Trophoblast cell (in vitro differentiated cells and primary cell): Measurements from ENCODE around the gene VOPP1.

ENCODE experiments used
- DNase-seq, 2 donors: peaks; one replicate each; pipeline ENCODE4 v3.0.0-alpha.2; 2016
- H2AFZ ChIP-seq: 2 replicates; pipeline ENCODE4 v1.6.1; 2013; ENCODE audit warnings: low read length, moderate library complexity, mild to moderate bottlenecking; ENCODE audit not compliant: insufficient read depth, poor library complexity
- H2AK5ac ChIP-seq: 2 replicates; pipeline ENCODE4 v1.6.1; 2013; ENCODE audit warnings: mild to moderate bottlenecking, low read length
- H2BK120ac ChIP-seq: 2 replicates; pipeline ENCODE4 v1.6.1; 2013; ENCODE audit warnings: low read length, mild to moderate bottlenecking, moderate library complexity; ENCODE audit not compliant: insufficient read depth, poor library complexity
- H2BK12ac ChIP-seq: 2 replicates; pipeline ENCODE4 v1.6.1; 2013; ENCODE audit warnings: mild to moderate bottlenecking, low read length, moderate library complexity
- H2BK5ac ChIP-seq: 2 replicates; pipeline ENCODE4 v1.6.1; 2013; ENCODE audit warnings: low read length, low read depth, moderate library complexity, mild to moderate bottlenecking; ENCODE audit not compliant: poor library complexity
- H3K14ac ChIP-seq: 2 replicates; pipeline ENCODE4 v1.6.1; 2013; ENCODE audit warnings: mild to moderate bottlenecking, low read length
- H3K18ac ChIP-seq: 2 replicates; pipeline ENCODE4 v1.6.1; 2013; ENCODE audit warnings: mild to moderate bottlenecking, low read length
- H3K23ac ChIP-seq: 2 replicates; pipeline ENCODE4 v1.6.1; 2013; ENCODE audit warnings: low read length
- H3K27ac ChIP-seq: 2 replicates; pipeline ENCODE4 v1.5.1; 2013; ENCODE audit warnings: low read depth, mild to moderate bottlenecking, inconsistent platforms, low read length, moderate library complexity
- H3K27me3 ChIP-seq: 2 replicates; pipeline ENCODE4 v1.6.1; 2013; ENCODE audit warnings: inconsistent platforms, mild to moderate bottlenecking, low read length, moderate library complexity; ENCODE audit not compliant: insufficient read depth
- H3K36me3 ChIP-seq, 2 experiments: 1 replicate in 1 of 2; 2 replicates in 1 of 2; pipeline ENCODE4 v1.6.1; 2013; ENCODE audit warnings: low read length in 2 of 2, mild to moderate bottlenecking in 2 of 2, moderate library complexity in 1 of 2; ENCODE audit not compliant: insufficient read depth in 2 of 2, control insufficient read depth in 1 of 2
- H3K4ac ChIP-seq: 2 replicates; pipeline ENCODE4 v1.6.1; 2013; ENCODE audit warnings: low read depth, mild to moderate bottlenecking, low read length, moderate library complexity
- H3K4me1 ChIP-seq, 2 experiments: 1 replicate in 1 of 2; 2 replicates in 1 of 2; pipeline ENCODE4 v1.6.1; 2013; ENCODE audit warnings: low read length in 2 of 2, mild to moderate bottlenecking in 2 of 2, moderate library complexity in 1 of 2; ENCODE audit not compliant: insufficient read depth in 2 of 2, control insufficient read depth in 1 of 2
- H3K4me2 ChIP-seq: 2 replicates; pipeline ENCODE4 v1.6.1; 2013; ENCODE audit warnings: inconsistent platforms, mild to moderate bottlenecking, low read length, moderate library complexity
- H3K4me3 ChIP-seq: 2 replicates; pipeline ENCODE4 v1.5.1; 2013; ENCODE audit warnings: mild to moderate bottlenecking, low read depth, low read length, inconsistent platforms
- H3K79me1 ChIP-seq: one replicate; pipeline ENCODE4 v1.6.1; 2013; ENCODE audit warnings: low read length
- H3K79me2 ChIP-seq: 2 replicates; pipeline ENCODE4 v1.6.1; 2013; ENCODE audit warnings: low read length, mild to moderate bottlenecking; ENCODE audit not compliant: control insufficient read depth, insufficient read depth, poor library complexity
- H3K9ac ChIP-seq: 2 replicates; pipeline ENCODE4 v1.6.1; 2013; ENCODE audit warnings: mild to moderate bottlenecking, low read length
- H3K9me3 ChIP-seq: 2 replicates; pipeline ENCODE4 v1.6.1; 2013; ENCODE audit warnings: low read depth, mild to moderate bottlenecking, control low read depth, inconsistent platforms, low read length; ENCODE audit not compliant: insufficient read depth
- H4K12ac ChIP-seq: 2 replicates; pipeline ENCODE4 v1.6.1; 2013; ENCODE audit warnings: low read depth, mild to moderate bottlenecking, low read length, moderate library complexity
- H4K8ac ChIP-seq: 2 replicates; pipeline ENCODE4 v1.6.1; 2013; ENCODE audit warnings: low read depth, mild to moderate bottlenecking, low read length, moderate library complexity
- H4K91ac ChIP-seq: one replicate; pipeline ENCODE4 v1.6.1; 2013; ENCODE audit warnings: low read depth, mild to moderate bottlenecking, low read length, moderate library complexity
- WGBS: extraction: QIAGEN DNeasy Blood & Tissue Kit; methylation state at CpG from one replicate; pipeline ENCODE4 v1.1.7; 2013; ENCODE audit warnings: missing lambda C conversion rate; ENCODE audit not compliant: insufficient read length, insufficient coverage; ENCODE audit errors: extremely low coverage; 5-methylcytosine and 5-hydroxymethylcytosine counted together

The VOPP1 gene

DNA sequence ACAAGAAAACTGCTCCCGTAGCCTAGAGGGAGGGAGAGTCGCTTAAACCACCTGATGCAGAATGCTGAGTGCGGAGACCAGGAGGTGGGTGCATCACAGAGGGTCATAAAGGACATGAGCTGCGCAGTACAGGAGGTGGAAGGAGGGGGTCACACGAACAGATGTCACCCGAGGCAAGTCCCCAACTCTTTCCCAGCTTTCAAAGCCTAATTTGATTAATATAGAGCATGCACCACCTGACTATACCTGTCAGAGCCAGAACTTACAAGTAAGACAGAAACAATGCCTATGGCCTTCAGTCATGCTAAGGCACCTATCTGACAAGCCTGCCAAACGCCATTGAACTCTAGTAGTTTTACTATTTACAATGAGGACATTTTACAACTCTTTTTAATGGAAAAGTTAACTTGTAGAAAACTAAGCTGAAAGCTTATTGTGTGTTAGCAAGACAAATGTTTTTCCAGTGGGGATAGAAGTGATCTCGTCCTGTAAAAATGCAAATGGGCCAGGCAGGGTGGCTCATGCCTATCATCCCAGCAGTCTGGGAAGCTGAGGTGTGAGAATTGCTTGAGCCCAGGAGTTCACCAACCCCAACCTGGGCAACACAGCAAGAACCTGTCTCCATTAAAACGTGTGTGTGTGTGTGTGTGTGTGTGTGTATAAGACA is 1.1 kb upstream of the VOPP1 start:
- Histone ChIP-seq H3K27ac (no peak overlapping the region), H3K79me1 (peaks cover 11% of the 10 kb centered on the region), H3K18ac (no peak overlapping the region), H3K36me3 (no peaks in the 10 kb centered on the region), H3K27me3 (no peaks in the 10 kb centered on the region), H3K4me1 (peaks cover 9 to 15% of the 10 kb centered on the region in 2 experiments), H4K12ac (no peak overlapping the region), H3K14ac (no peak overlapping the region), H2AFZ (no peak overlapping the region), H2BK120ac (no peak overlapping the region), H4K91ac (no peak overlapping the region), H3K9me3 (no peaks in the 10 kb centered on the region), H3K4me3 (no peak overlapping the region), H3K4me2 (peak overlapping the region; percentile 69), H2BK12ac (no peak overlapping the region), H3K9ac (no peak overlapping the region), H4K8ac (no peak overlapping the region), H3K4ac (no peak overlapping the region), H2AK5ac (no peak overlapping the region), H2BK5ac (no peak overlapping the region), H3K23ac (no peak overlapping the region), H3K79me2 (peaks cover 4% of the 10 kb centered on the region)
- peak in 1 of 2 donors; percentile 10 for DNase-seq
- WGBS: no CpG with 5 or more reads among the region's 9 CpGs

DNA sequence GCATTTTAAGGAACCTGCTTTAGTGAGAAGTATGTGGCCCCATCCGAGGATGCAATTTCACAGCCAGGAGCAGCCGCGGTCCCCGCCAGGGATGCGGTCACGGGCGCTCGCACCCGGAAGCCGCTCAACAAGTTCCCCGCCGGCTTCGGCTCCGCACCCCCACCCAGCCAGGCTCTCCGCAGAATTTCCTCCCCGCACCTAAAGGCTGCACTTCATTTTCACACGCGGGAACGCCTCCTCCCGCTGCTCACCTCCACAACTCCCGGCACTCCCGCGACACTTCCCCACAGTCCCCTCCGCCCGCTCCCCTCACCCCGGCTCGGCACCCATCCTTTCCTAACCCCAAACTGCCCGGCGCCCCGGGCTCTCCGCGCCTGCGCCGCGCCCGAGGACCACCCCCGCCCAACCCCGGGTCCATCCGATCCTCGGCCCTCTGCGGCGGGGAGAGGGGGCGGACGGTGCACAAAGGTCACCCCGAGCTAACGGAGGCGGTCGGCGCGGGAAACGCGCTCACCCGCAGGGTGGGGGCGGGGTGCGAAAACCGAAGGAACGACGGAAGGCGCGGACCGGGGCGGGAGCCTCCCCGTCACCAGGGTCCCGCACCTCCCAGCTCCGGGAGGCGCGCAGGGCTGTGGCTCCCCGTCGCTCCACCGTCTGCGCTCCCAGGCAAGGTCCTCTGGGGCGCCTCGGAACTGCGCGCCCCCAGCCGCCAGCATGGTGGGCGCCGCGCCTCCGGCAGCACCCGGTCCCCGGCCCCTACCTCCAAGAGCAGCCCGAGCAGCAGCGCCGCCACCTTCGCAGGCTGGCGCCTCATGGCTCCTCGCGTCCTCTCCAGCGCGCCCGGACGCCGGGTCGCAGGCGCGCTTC is 558 bp downstream of the VOPP1 start:
- H3K27ac ChIP-seq: no peak overlapping the region
- H2AK5ac ChIP-seq: no peak overlapping the region
- H3K4me1 ChIP-seq: peaks cover 9 to 15% of the 10 kb centered on the region in 2 experiments
- peaks cover 4% of the 10 kb centered on the region for H3K79me2 ChIP-seq
- peaks cover 11% of the 10 kb centered on the region for H3K79me1 ChIP-seq
- peak overlapping the region; percentile 77 for H3K9ac ChIP-seq
- H2BK5ac ChIP-seq: peak overlapping the region; percentile 45
- H3K18ac ChIP-seq: peak overlapping the region; percentile 74
- peak; percentile 25 to 57 for DNase-seq
- peak overlapping the region; percentile 94 for H4K91ac ChIP-seq
- peak overlapping the region; percentile 78 for H2BK120ac ChIP-seq
- H2AFZ ChIP-seq: peak overlapping the region; percentile 80
- H4K12ac ChIP-seq: peak overlapping the region; percentile 77
- no peak overlapping the region for H3K23ac ChIP-seq
- H3K9me3 ChIP-seq: no peaks in the 10 kb centered on the region
- peak overlapping the region; percentile 42 for H2BK12ac ChIP-seq
- H3K14ac ChIP-seq: peak overlapping the region; percentile 68
- H3K27me3 ChIP-seq: no peaks in the 10 kb centered on the region
- no CpG with 5 or more reads among the region's 97 CpGs for WGBS
- peak overlapping the region; percentile 69 for H3K4me2 ChIP-seq
- peak overlapping the region; percentile 15 for H3K4ac ChIP-seq
- H3K4me3 ChIP-seq: peak overlapping the region; percentile 94
- H4K8ac ChIP-seq: peak overlapping the region; percentile 68
- no peaks in the 10 kb centered on the region for H3K36me3 ChIP-seq

- Histone ChIP-seq H4K12ac (no peak overlapping the region), H3K9ac (no peak overlapping the region), H3K4me2 (peak overlapping the region; percentile 51), H2BK5ac (no peak overlapping the region), H2BK120ac (no peak overlapping the region), H3K18ac (no peak overlapping the region), H3K4me1 (peaks cover 9 to 15% of the 10 kb centered on the region in 2 experiments), H3K79me2 (peaks cover 4% of the 10 kb centered on the region), H3K14ac (no peak overlapping the region), H3K4me3 (no peak overlapping the region), H3K27me3 (no peaks in the 10 kb centered on the region), H3K27ac (no peak overlapping the region), H3K36me3 (no peaks in the 10 kb centered on the region), H3K4ac (no peak overlapping the region), H3K23ac (no peak overlapping the region), H3K9me3 (no peaks in the 10 kb centered on the region), H2AK5ac (no peak overlapping the region), H2BK12ac (no peak overlapping the region), H2AFZ (no peak overlapping the region), H3K79me1 (peaks cover 11% of the 10 kb centered on the region), H4K91ac (no peak overlapping the region), H4K8ac (no peak overlapping the region)
- peak in 1 of 2 donors; percentile 72 for DNase-seq
- WGBS: no CpG with 5 or more reads among the region's 5 CpGs
These were observed 1.4 kb downstream of the VOPP1 start for GRCh38 chr7:55570939-55571338.

GRCh38 chr7:55570218-55570873 is 2.0 kb downstream of the VOPP1 start:
- no peak overlapping the region for H3K4ac ChIP-seq
- no peaks in the 10 kb centered on the region for H3K36me3 ChIP-seq
- H2BK5ac ChIP-seq: no peak overlapping the region
- H3K27ac ChIP-seq: no peak overlapping the region
- no peak overlapping the region for H2AFZ ChIP-seq
- no peak overlapping the region for H3K18ac ChIP-seq
- H2BK120ac ChIP-seq: no peak overlapping the region
- no peak overlapping the region for H2AK5ac ChIP-seq
- H3K23ac ChIP-seq: no peak overlapping the region
- H3K14ac ChIP-seq: no peak overlapping the region
- H3K4me3 ChIP-seq: no peak overlapping the region
- peaks cover 11% of the 10 kb centered on the region for H3K79me1 ChIP-seq
- no peak overlapping the region for H3K4me2 ChIP-seq
- peak overlapping the region; percentile 6 for H4K91ac ChIP-seq
- no peak overlapping the region for H3K9ac ChIP-seq
- no peak overlapping the region for H4K8ac ChIP-seq
- peaks cover 4% of the 10 kb centered on the region for H3K79me2 ChIP-seq
- no peaks in the 10 kb centered on the region for H3K27me3 ChIP-seq
- no peak overlapping the region for H2BK12ac ChIP-seq
- no CpG with 5 or more reads among the region's 18 CpGs for WGBS
- no peak for DNase-seq
- H3K9me3 ChIP-seq: no peaks in the 10 kb centered on the region
- no peak overlapping the region for H4K12ac ChIP-seq
- peaks cover 9 to 15% of the 10 kb centered on the region in 2 experiments for H3K4me1 ChIP-seq
